GM12872 (cell line): ENCODE results near the gene ACP5.
A peak's percentile ranks its signal among the peaks of the same experiment; 100 is the strongest.

Source experiments
- CTCF ChIP-seq: IDR thresholded peaks from 3 replicates; pipeline ENCODE4 v1.5.1; 2011; ENCODE audit warnings: low read depth, mild to moderate bottlenecking, low read length, moderate library complexity; ENCODE audit not compliant: insufficient read depth

Gene ACP5

GRCh38 chr19:11570039-11570462, 7.4 kb downstream of the ACP5 start:
- TF ChIP-seq CTCF = no peak

- no peak for TF ChIP-seq CTCF
These were observed 11.3 kb downstream of the ACP5 start for GRCh38 chr19:11566164-11566563.

GRCh38 chr19:11563532-11563931, 13.9 kb downstream of the ACP5 start:
- TF ChIP-seq CTCF = no peak

- peak; percentile 79 for TF ChIP-seq CTCF
These were observed 16.9 kb downstream of the ACP5 start for GRCh38 chr19:11560404-11561051.

- TF ChIP-seq CTCF = peak; percentile 22; the same call in 1 of the 3 replicates
These were observed 18.3 kb downstream of the ACP5 start, which contains the start of gene ELOF1 for GRCh38 chr19:11558881-11559828. Gene ELOF1, minus strand, starts transcription at chr19:11559230. Its CDS starts 4,883 bp downstream, at chr19:11554347.

- TF ChIP-seq CTCF = no peak
These were observed 20.6 kb downstream of the ACP5 start for GRCh38 chr19:11556634-11557420.

GRCh38 chr19:11555246-11555645, 22.2 kb downstream of the ACP5 start:
- TF ChIP-seq CTCF = no peak
